Testis (tissue), 3 donors: ENCODE data around the gene C11orf98. TPM values are rescaled to one million over a fixed set of nuclear protein-coding genes. Genes with fewer than 3 reads are reported as not detected.

ENCODE experiments used
- DNase-seq: peaks from one replicate; pipeline ENCODE4 v3.0.0-alpha.2; 2019
- H3K27ac ChIP-seq, 2 donors: fragments of 200-600 bp; sonication (generic); one replicate each; pipeline ENCODE4 v1.5.1; 2019
- H3K27me3 ChIP-seq: fragments of 200-600 bp; sonication (generic); one replicate; pipeline ENCODE4 v1.5.1; 2019
- H3K36me3 ChIP-seq: fragments of 200-600 bp; sonication (generic); one replicate; pipeline ENCODE4 v1.5.1; 2017; ENCODE audit warnings: low read depth; ENCODE audit errors: missing control alignments
- H3K4me1 ChIP-seq: fragments of 200-600 bp; sonication (generic); one replicate; pipeline ENCODE4 v1.5.1; 2019
- H3K4me3 ChIP-seq, 2 donors: fragments of 200-600 bp; sonication (generic); one replicate each; pipeline ENCODE4 v1.5.1; 2017 to 2019
- H3K9me3 ChIP-seq: fragments of 200-600 bp; sonication (generic); one replicate; pipeline ENCODE4 v1.5.1; 2017
- POLR2A ChIP-seq: fragments of 450-650 bp; IDR thresholded peaks from one replicate; pipeline ENCODE4 v1.6.1; 2017; ENCODE audit warnings: antibody characterized with exemption, mild to moderate bottlenecking, moderate library complexity
- WGBS, 2 donors: methylation state at CpG; one replicate each; pipeline ENCODE4 v1.1.5; 2018; 5-methylcytosine and 5-hydroxymethylcytosine counted together
- intact Hi-C: fragments of 100-400 bp; cut with DNase I; formaldehyde crosslinking; loops from one replicate; pipeline ENCODE4 v1.15.1; 2023; ENCODE audit warnings: low total_unique reads
- polyA plus RNA-seq: library from polyadenylated mRNA; stranded (reverse); fragments of 350-450 nt; fragmentation: Illumina TruSeq; extraction: RNeasy Lipid Tissue Mini Kit (QIAGEN cat#74804); gene quantifications from one replicate; pipeline ENCODE4 v1.2.3, GENCODE V29; 2014; ENCODE audit warnings: low read depth, low replicate concordance; ENCODE audit not compliant: insufficient read depth
- total RNA-seq, 2 donors: library from RNA; depleted of rRNA; stranded (reverse); fragments of >200 nt; gene quantifications; one replicate each; pipeline ENCODE4 v1.2.3, GENCODE V29; 2016
- TF ChIP-seq, protein P1 (sequence below), 3 experiments: fragments of 450-650 bp in 2 of 3; fragments of 200-600 bp in 1 of 3; sonication (generic) in 1 of 3; IDR thresholded peaks; one replicate each; pipeline ENCODE4 v1.5.1; 2016 to 2019; ENCODE audit warnings: antibody characterized with exemption in 3 of 3, mild to moderate bottlenecking in 2 of 3, moderate library complexity in 1 of 3

The C11orf98 gene
- total and polyA plus RNA-seq, 3 donors from 2014 or later, result 39.3 to 100 (median 62.8) TPM

DNA sequence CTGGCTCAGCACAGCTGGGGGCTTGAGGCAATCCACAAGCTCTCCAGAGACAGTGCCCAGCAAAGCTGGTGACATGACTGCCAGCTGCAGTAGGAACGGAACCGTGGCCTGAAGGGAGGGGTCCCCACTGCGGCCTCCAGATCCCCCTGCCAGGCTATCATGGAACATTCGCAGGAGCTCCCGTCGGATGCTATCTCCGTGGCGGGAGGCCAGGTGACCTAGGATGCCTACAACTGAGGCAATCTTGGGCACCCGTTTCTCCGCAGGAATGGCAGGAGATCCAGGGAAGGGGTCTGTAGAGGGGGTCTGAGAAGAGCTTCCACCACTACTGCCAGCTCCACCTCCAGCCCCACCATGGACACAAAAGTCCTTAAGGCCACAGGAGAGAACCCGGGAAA, 16.0 kb downstream of the C11orf98 start:
- intact Hi-C loops, result no loop called here

DNA sequence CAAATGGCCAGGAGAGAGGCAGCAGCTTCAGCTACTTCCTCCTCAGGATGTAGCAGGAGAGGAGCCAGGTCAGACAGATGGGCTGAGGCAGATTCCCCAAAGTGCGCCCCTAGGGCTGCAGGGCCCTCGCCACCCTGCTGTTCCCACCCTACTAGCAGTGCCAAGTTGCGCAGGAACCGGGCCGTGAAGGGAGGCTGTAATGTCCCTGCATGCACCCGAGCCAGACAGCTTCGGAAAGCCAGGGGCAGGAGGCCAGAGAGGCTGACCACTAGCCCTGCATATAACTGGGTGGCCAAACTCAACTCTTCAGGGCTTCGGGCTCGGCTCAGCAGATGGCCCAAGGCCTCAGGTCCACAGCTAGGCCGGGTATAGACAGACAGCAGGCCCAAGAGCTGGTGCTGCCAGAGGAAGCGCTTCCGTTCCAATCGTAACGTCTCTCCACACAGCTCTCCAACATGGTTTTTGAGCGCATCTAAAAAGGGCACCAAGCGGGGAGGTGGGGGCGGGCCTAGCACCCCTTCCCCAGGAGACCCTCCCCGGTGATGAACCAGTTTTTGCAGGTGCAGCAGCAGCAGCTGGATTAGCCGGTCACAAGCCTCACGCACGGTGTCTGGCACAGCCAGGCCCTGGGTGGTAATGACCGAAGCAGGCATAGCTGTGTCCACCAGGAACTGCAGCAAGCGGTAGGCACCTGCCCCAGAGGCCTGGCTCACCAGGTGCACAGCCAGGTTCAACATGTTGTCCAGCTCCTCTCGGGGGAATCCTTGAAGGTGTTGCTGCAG, 16.6 kb downstream of the C11orf98 start:
- no peaks in the 10 kb centered on the region for H3K27me3 ChIP-seq
- no peak overlapping the region for H3K27ac ChIP-seq
- WGBS, 2 donors, result 87 to 90% methylated on average over 14 to 24 of the region's 24 CpGs
- H3K4me1 ChIP-seq, result peaks cover 25% of the 10 kb centered on the region
- DNase-seq, result no peak
- H3K4me3 ChIP-seq, result no peak overlapping the region
- intact Hi-C loops, result no loop called here
- no peaks in the 10 kb centered on the region for H3K9me3 ChIP-seq
- TF ChIP-seq POLR2A, result no peak
- H3K36me3 ChIP-seq, result no peaks in the 10 kb centered on the region

More for the DNA sequence above, 16.0 kb downstream of the C11orf98 start:
- no peaks in the 10 kb centered on the region for H3K36me3 ChIP-seq
- no peaks in the 10 kb centered on the region for H3K27me3 ChIP-seq
- H3K9me3 ChIP-seq, result no peaks in the 10 kb centered on the region
- H3K4me1 ChIP-seq, result peaks cover 25% of the 10 kb centered on the region
- no peak overlapping the region for H3K4me3 ChIP-seq
- 85% methylated on average over 11 of the region's 11 CpGs; no CpG with 5 or more reads in 1 of the 2 donors for WGBS, 2 donors
- no peak for TF ChIP-seq POLR2A
- TF ChIP-seq, protein P1, sequence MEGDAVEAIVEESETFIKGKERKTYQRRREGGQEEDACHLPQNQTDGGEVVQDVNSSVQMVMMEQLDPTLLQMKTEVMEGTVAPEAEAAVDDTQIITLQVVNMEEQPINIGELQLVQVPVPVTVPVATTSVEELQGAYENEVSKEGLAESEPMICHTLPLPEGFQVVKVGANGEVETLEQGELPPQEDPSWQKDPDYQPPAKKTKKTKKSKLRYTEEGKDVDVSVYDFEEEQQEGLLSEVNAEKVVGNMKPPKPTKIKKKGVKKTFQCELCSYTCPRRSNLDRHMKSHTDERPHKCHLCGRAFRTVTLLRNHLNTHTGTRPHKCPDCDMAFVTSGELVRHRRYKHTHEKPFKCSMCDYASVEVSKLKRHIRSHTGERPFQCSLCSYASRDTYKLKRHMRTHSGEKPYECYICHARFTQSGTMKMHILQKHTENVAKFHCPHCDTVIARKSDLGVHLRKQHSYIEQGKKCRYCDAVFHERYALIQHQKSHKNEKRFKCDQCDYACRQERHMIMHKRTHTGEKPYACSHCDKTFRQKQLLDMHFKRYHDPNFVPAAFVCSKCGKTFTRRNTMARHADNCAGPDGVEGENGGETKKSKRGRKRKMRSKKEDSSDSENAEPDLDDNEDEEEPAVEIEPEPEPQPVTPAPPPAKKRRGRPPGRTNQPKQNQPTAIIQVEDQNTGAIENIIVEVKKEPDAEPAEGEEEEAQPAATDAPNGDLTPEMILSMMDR (IDR thresholded peaks at IDR 0.05), result no peak
- DNase-seq, result no peak
- no peak overlapping the region for H3K27ac ChIP-seq

DNA sequence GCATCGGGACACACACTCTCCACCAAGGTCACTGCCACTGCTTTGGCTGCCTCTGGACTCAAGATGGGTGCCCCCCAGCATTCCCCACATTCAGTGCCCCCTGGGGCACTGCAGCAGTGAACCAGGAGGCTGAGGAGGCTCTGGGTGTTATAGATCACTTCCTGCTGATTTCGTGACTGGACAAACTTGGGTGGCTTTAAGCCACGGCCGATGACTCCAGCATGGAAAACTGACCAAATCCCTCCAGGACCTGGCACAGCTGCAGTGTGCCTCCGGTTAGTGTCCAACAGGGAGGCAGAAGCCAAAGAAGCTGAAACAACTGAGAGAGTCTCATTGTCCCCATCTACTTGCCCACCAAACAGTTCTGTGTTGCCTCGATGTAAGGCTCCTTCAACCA, 17.4 kb downstream of the C11orf98 start:
- TF ChIP-seq, protein P1 (IDR thresholded peaks at IDR 0.05), result no peak
- no peak for TF ChIP-seq POLR2A
- intact Hi-C loops, result no loop called here
- Histone ChIP-seq H3K9me3 (no peaks in the 10 kb centered on the region), H3K4me1 (peaks cover 25% of the 10 kb centered on the region), H3K4me3 (no peak overlapping the region), H3K36me3 (no peaks in the 10 kb centered on the region), H3K27ac (no peak overlapping the region), H3K27me3 (no peaks in the 10 kb centered on the region)
- 74 to 80% methylated on average over 1 to 6 of the region's 6 CpGs for WGBS, 2 donors
- DNase-seq, result no peak

DNA sequence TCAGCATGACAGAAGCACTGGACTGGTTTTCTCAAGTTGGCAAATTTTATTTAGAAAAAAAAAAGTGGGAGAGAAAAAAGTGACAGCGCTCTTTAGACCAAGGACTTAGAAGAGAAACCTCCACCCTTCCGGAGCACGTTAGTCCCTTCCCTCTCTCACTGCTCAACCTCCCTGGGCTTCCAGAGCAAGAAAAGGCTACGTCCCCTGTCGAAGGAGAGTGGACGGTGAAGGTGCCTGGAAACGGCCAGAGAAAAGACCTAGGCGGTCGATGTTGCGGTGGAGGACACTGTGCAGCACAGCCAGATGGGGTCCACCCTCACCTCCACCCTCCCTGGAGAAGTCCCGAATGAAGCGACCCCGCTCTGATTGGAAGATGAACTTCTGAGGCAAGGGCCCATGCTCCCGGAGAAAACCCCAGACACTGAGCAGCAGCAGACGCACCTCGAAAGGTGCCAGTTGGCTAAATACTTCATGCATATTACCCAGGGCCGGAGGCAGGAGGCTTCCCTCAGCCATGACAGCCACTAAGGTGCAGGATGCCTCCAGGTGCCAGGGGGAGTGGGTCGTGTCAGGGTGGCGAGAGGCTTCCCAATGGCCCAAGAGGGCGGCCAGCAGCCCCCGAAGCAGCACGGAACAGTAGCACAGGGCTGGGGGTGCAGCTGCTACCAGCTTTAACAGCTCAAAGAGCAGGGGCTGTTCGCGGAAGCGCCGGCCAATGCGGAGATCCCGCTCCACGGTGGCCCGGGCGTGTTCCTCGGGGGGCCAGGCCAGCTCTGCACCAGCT, 18.0 kb downstream of the C11orf98 start:
- DNase-seq, result no peak
- Histone ChIP-seq H3K4me1 (peaks cover 20% of the 10 kb centered on the region), H3K27ac (peak overlapping the region in 1 of 2 donors; percentile 95), H3K27me3 (no peaks in the 10 kb centered on the region), H3K36me3 (no peaks in the 10 kb centered on the region), H3K4me3 (peak overlapping the region; percentile 97 to 100), H3K9me3 (no peaks in the 10 kb centered on the region)
- 36 to 57% methylated on average over 11 to 32 of the region's 32 CpGs for WGBS, 2 donors
- intact Hi-C loops, result no loop called here
- TF ChIP-seq POLR2A, result no peak
- TF ChIP-seq, protein P1 (IDR thresholded peaks at IDR 0.05), result no peak
